ENCODE results near the gene GKAP1.
A peak's percentile ranks its signal among the peaks of the same experiment; 100 is the strongest.

GRCh38 chr9:83714329-83714728 is 103.2 kb downstream of the GKAP1 start:
- TF ChIP-seq, protein P1, sequence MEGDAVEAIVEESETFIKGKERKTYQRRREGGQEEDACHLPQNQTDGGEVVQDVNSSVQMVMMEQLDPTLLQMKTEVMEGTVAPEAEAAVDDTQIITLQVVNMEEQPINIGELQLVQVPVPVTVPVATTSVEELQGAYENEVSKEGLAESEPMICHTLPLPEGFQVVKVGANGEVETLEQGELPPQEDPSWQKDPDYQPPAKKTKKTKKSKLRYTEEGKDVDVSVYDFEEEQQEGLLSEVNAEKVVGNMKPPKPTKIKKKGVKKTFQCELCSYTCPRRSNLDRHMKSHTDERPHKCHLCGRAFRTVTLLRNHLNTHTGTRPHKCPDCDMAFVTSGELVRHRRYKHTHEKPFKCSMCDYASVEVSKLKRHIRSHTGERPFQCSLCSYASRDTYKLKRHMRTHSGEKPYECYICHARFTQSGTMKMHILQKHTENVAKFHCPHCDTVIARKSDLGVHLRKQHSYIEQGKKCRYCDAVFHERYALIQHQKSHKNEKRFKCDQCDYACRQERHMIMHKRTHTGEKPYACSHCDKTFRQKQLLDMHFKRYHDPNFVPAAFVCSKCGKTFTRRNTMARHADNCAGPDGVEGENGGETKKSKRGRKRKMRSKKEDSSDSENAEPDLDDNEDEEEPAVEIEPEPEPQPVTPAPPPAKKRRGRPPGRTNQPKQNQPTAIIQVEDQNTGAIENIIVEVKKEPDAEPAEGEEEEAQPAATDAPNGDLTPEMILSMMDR (IDR thresholded peaks at IDR 0.05): peak in 5 of 12 donors; percentile 8 to 25 (median 21)
- no peak for TF ChIP-seq POLR2A (IDR thresholded peaks at IDR 0.05)
